ENCODE results near the gene SLC12A6. TPM values are rescaled to one million over a fixed set of nuclear protein-coding genes. Genes with fewer than 3 reads are reported as not detected.
"Not testable (repeated sequence)": the region's sequence is repeated elsewhere in the genome, so short reads cannot be mapped to it uniquely, and the experiment has no call there.

The SLC12A6 gene
- total RNA-seq, 6 experiments from 2014 or later: 5.6 to 10.9 (median 7.5) TPM

DNA sequence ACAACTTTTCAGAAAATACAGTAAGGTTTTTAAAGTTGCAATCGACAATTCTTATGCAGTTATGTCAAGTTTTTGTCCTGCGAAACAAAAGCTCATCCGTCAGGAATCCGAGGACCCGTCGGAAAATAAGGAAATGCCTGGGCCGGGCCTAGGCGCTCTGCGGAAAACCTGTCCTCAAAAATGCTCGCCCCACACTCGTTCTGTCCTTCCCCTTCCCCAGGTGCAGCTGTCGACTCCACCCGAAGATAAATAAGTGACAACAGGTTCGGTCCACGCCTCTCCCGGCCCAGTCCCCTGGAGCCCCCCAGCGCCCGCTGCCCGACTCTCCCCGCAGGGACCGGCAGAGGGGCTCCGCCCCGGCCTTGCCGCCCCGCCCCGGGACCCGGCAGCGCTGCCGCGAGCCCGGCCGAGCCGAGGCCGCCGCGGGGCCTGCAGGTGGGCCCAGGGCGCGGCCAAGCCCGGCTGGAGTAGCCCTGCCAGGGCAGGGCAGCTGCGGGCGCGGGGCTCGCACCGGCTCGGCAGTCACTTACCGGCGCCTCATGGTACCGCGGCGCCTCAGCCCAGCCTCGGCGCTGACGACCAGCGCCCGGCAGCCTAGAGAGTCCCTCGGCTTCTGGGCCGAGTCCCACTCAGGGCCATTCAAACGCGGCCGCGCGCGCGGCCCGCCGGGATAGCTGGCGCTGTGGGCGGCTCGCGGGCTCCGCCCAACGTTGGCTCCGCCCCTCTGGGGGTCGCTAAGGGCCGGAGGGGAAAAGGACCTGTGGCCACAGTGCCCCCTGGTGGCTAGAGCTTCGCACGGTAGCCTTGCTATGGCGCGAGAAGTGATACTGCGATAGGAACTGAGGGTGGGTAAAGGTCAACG, 127.9 kb downstream of the SLC12A6 start, which contains the start of gene KATNBL1:
Gene KATNBL1 (minus strand): TSS at position 676 of the 862 bp plus-strand sequence. CDS start 46,420 bp downstream, outside the sequence.
- TF ChIP-seq POLR2A (IDR thresholded peaks at IDR 0.05): peak; percentile 98
- TF ChIP-seq, protein P1, sequence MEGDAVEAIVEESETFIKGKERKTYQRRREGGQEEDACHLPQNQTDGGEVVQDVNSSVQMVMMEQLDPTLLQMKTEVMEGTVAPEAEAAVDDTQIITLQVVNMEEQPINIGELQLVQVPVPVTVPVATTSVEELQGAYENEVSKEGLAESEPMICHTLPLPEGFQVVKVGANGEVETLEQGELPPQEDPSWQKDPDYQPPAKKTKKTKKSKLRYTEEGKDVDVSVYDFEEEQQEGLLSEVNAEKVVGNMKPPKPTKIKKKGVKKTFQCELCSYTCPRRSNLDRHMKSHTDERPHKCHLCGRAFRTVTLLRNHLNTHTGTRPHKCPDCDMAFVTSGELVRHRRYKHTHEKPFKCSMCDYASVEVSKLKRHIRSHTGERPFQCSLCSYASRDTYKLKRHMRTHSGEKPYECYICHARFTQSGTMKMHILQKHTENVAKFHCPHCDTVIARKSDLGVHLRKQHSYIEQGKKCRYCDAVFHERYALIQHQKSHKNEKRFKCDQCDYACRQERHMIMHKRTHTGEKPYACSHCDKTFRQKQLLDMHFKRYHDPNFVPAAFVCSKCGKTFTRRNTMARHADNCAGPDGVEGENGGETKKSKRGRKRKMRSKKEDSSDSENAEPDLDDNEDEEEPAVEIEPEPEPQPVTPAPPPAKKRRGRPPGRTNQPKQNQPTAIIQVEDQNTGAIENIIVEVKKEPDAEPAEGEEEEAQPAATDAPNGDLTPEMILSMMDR (IDR thresholded peaks at IDR 0.05): peak; percentile 90 to 98 (median 94)
- Histone ChIP-seq H3K27ac (peak within 1 kb of the TSS; percentile 30 to 75 (median 67)), H3K4me1 (peaks cover 0 to 8% (median 4%) of the 10 kb centered on the region in 4 donors), H3K4me3 (peak within 1 kb of the TSS; percentile 54 to 75 (median 70)), H3K9me3 (no peaks in the 10 kb centered on the region), H3K36me3 (no peaks in the 10 kb centered on the region), H3K27me3 (no peaks in the 10 kb centered on the region)
- ATAC-seq (peak; percentile 98 to 99 (median 98)), DNase-seq (peak; percentile 98 to 99 (median 98))
- under 1% methylated on average over 12 of the region's 81 CpGs for WGBS (ENCODE audit: insufficient coverage, low coverage, low lambda C conversion rate, missing lambda C conversion rate)
- intact Hi-C loops (cut with DNase I): loop anchor here (10.0 kb wide), 2 partner anchors 105 to 155 kb away; partner anchors contain the start of genes EMC7 (in 1 of the 2) and PGBD4 (in 1 of the 2)

DNA sequence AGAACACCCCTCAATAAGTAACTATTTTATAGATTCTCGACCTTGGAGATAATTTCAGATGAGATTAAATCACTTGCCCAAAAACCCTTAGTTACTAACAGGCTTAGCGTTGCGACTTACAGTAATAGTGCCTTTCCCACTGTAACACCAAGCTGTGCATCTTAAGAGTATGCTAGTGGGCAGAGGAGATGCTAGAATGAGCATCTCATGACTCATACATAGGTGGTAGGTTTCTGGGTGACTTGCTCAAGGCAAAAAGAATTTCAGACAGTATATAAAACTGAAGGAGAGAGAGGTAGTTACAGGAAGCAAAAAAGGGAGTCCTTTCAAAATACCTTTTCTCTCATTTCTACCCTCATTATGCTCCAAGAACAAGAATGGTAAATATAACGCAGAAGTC, 131.6 kb downstream of the SLC12A6 start:
- no peak for TF ChIP-seq POLR2A (IDR thresholded peaks at IDR 0.05)
- TF ChIP-seq, protein P1 (IDR thresholded peaks at IDR 0.05): no peak
- ATAC-seq (no peak), DNase-seq (no peak)
- peaks cover 0 to 11% (median 4%) of the 10 kb centered on the region in 4 donors for H3K4me1 ChIP-seq
- no peaks in the 10 kb centered on the region for H3K27me3 ChIP-seq
- H3K9me3 ChIP-seq: no peaks in the 10 kb centered on the region
- H3K27ac ChIP-seq: no peak overlapping the region
- no peaks in the 10 kb centered on the region for H3K36me3 ChIP-seq
- intact Hi-C loops (cut with DNase I): loop anchor here in 1 of 2 donors (10.0 kb wide), 1 partner anchor 101 kb away; the partner anchor contains the start of genes EMC7 and PGBD4
- WGBS (ENCODE audit: insufficient coverage, low coverage, low lambda C conversion rate, missing lambda C conversion rate): 86% methylated on average over 4 of the region's 4 CpGs
- H3K4me3 ChIP-seq: no peak overlapping the region

GRCh38 chr15:34203936-34204335, 133.6 kb downstream of the SLC12A6 start:
- H3K9me3 ChIP-seq: no peaks in the 10 kb centered on the region
- 89% methylated on average over 1 of the region's 1 CpG for WGBS (ENCODE audit: insufficient coverage, low coverage, low lambda C conversion rate, missing lambda C conversion rate)
- H3K36me3 ChIP-seq: no peaks in the 10 kb centered on the region
- intact Hi-C loops (cut with DNase I): loop anchor here in 1 of 2 donors (10.0 kb wide), 1 partner anchor 99 kb away; the partner anchor contains the start of genes EMC7 and PGBD4
- no peaks in the 10 kb centered on the region for H3K27me3 ChIP-seq
- DNase-seq (no peak), ATAC-seq (no peak)
- H3K27ac ChIP-seq: no peak overlapping the region
- no peak overlapping the region for H3K4me3 ChIP-seq
- no peak for TF ChIP-seq POLR2A (IDR thresholded peaks at IDR 0.05)
- TF ChIP-seq, protein P1 (IDR thresholded peaks at IDR 0.05): no peak
- H3K4me1 ChIP-seq: peaks cover 0 to 11% (median 3%) of the 10 kb centered on the region in 4 donors

DNA sequence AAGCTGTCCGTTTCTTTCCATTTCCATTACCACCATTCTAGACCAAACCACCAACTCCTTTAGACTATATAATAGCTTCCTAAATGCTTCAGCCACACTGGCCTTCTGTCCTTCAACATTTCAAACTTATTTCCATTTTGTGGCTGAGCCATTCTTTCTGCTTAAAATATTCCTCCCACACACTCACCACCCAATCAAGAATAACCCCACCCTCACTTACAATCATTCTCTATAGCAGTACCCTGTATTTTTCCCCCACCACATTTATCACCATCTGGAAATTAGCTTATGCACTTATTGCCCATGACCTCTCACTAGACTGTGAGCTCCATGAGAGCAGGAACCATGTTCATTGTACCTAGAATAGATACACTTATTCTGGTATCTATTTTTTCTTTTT, 134.3 kb downstream of the SLC12A6 start:
- no peak overlapping the region for H3K4me3 ChIP-seq
- 91% methylated on average over 1 of the region's 1 CpG for WGBS (ENCODE audit: insufficient coverage, low coverage, low lambda C conversion rate, missing lambda C conversion rate)
- ATAC-seq: no peak
- no peak overlapping the region for H3K27ac ChIP-seq
- no peaks in the 10 kb centered on the region for H3K9me3 ChIP-seq
- peaks cover 0 to 6% (median 0%) of the 10 kb centered on the region in 4 donors for H3K4me1 ChIP-seq
- intact Hi-C loops (cut with DNase I): loop anchor here in 1 of 2 donors (10.0 kb wide), 1 partner anchor 99 kb away; the partner anchor contains the start of genes EMC7 and PGBD4
- no peaks in the 10 kb centered on the region for H3K27me3 ChIP-seq
- no peaks in the 10 kb centered on the region for H3K36me3 ChIP-seq
- no peak for TF ChIP-seq POLR2A (IDR thresholded peaks at IDR 0.05)
- TF ChIP-seq, protein P1 (IDR thresholded peaks at IDR 0.05): no peak
- no peak for DNase-seq

- DNase-seq; ATAC-seq; intact Hi-C loops (cut with DNase I); H3K36me3 ChIP-seq; H3K27ac ChIP-seq; H3K4me1 ChIP-seq; H3K9me3 ChIP-seq; H3K27me3 ChIP-seq; H3K4me3 ChIP-seq: not testable (repeated sequence)
- WGBS (ENCODE audit: insufficient coverage, low coverage, low lambda C conversion rate, missing lambda C conversion rate): 86% methylated on average over 7 of the region's 7 CpGs
Observed at GRCh38 chr15:34193272-34193671, 144.3 kb downstream of the SLC12A6 start.

Data from right lobe of liver (tissue), 6 donors.